GM23248 (cell line): Measurements from ENCODE around the gene TENT4B.

Source experiments
- EZH2 ChIP-seq: fragments of 200-600 bp; sonication (generic); IDR thresholded peaks from 2 replicates; pipeline ENCODE4 v1.6.1; 2018; ENCODE audit warnings: antibody characterized with exemption, mild to moderate bottlenecking; ENCODE audit not compliant: insufficient read depth, poor library complexity, severe bottlenecking
- EZH2phosphoT487 ChIP-seq: fragments of 200-600 bp; sonication (generic); IDR thresholded peaks from 2 replicates; pipeline ENCODE4 v1.6.1; 2018; ENCODE audit warnings: antibody characterized with exemption, moderate library complexity, mild to moderate bottlenecking, low read depth; ENCODE audit not compliant: insufficient read depth

DNA sequence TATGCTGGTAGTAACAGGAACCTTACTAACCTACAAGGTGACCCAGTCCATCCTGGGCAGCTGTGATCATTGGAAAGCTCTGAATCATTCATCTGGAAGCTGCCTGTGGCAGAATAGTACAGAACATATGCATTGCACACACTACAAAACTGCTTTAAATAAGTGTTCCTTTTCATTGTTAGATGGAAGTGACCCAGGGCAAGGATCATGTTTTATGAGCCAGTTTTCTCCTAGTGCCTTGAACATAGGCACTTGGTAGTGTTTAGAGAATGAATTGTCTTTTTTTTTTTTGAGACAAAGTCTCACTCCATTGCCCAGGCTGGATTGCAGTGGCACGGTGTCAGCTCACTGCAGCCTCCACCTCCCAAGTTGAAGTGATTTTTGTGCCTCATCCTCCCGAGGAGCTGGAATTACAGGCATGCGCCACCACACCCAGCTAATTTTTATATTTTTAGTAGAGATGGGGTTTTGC lies 55.4 kb downstream of the TENT4B start:
- TF ChIP-seq EZH2phosphoT487 (no peak), EZH2 (no peak)
